GM21723 (cell line): ENCODE results near the gene PITPNB.

Source experiments
- ATAC-seq: cut with Tn5 transposase; IDR thresholded peaks from one replicate; pipeline ENCODE4 v1.9.1; 2021; ENCODE audit warnings: mild to moderate bottlenecking, moderate library complexity; ENCODE audit not compliant: unreplicated experiment

PITPNB gene

DNA sequence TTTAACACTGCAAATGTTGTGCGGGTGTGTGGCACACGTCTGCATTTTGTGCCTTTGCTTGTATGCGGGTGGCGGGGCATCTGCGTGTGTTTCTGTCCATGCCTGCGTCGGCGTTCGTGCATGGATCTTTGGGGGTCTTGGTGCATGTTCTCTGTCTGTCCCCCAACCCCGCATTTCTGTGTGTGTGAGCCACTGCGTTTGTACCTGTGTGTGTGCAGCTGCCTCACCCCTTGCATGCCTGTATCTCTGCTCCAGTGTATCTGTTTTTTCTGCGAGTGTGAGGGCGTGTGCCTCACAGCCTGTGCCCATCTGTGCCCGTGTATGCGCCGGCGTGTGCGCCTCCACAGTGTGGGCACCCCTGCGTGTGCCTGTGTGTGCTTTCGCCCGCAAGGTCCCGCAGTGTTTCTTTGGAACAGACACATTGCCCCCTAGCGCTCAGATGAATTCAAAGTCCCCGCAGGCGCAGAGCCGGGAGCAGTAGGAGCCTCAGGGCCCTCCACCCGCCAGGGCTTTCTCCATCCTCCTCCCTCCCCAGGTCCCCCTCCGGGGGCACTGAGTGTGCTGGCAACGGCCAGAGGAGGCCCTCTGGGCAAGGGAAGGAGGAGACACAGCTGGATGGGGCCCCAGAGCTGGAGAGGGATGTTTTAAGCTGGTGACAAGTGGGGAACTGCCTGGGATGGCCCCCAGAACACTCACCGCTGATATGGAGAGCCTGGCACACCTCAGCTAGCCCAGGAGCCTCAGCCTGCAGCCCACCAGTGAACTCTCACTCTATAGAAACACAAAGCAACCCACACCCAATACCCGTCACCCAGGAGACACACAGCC is 114.4 kb downstream of the PITPNB start:
- no peak for ATAC-seq

DNA sequence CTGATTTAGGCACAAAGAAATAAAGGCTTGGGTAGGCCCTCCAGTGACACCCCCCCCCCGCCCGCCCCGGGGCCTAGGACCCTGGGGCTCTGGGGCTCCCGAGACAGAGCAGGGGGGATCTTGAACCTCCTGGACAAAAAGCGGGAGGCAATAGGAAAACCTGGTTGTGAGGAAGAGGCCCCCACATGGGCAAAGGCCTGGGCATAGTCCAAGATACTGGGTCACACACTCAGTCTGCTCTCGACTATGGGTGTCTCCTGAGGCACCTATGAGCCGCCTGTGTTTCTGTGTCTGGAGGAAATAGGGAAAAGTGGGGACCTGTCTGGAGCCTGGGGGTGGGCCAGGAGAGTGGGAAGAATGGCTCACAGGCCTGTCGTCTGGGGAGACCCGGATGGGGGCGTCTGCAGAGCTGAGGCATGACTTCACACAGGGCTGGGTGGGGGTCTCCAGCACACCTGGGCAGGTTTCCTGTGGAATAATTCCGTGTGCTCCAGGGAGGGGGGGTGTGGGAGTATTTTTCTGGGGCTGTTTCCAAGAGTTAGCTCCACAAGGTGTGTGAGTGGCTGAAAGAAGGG is 115.1 kb downstream of the PITPNB start:
- ATAC-seq, result no peak

DNA sequence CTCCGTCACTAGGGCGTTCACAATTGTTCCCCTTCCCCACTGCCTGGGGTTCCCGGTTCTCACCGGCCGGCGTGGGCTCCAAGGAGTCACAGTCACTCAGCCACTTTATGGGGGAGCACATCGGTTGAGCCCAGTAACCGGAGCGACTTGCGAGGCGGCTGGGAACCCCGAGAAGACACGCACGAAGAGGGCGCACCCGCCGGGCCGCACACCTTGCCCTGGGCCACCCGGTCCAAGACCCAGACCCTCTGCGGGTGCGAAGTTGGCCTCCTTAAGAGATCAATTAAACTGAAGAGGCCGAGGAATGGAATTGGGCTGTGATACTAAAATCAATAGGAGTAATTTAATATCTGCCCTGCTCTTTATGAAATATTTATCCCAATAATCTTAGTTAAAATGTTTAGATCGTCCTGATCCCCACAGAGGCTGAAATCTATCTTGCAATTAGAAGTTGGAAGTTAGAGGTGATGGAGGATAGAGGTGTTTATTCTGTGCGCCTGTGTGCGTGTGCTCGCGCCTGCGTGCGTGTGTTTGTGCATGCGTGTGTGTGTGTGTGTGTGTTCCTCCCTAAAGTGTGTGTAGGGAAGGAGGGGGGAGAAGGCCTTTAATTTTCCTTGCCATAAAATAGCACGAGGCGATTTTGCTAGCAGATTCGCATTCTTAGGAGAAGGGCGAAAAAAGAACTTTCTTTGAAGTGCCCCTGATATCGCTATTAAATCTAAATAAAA is 116.5 kb downstream of the PITPNB start:
- no peak for ATAC-seq
